K562 treated with DMSO at 1 percent for 24 hours (cell line): ENCODE measurements around the gene SSMEM1. TPM values are rescaled to one million over a fixed set of nuclear protein-coding genes. Genes with fewer than 3 reads are reported as not detected.

ENCODE experiments used
- total RNA-seq: library from RNA; unstranded; fragments of 300-600 nt; gene quantifications from 2 replicates; pipeline ENCODE4 v1.2.3, GENCODE V29; 2022; ENCODE audit warnings: low read depth; ENCODE audit not compliant: insufficient read depth

The SSMEM1 gene
- total RNA-seq: not detected in 2 replicates

GRCh38 chr7:130207642-130208041 lies at the start of gene SSMEM1:
Gene SSMEM1 (plus strand): TSS chr7:130207860. CDS start chr7:130207911, 51 bp downstream.

GRCh38 chr7:130205084-130205947 lies 2.3 kb upstream of the SSMEM1 start, which contains the start of gene TMEM209:
Gene TMEM209 (minus strand): TSS chr7:130205406. CDS start chr7:130205375, 31 bp downstream.

Other genes starting within 250 kb of the SSMEM1 start
- 39.3 and 43.0 TPM in 2 replicates for gene ZC3HC1, start 156.5 kb upstream of the SSMEM1 start, total RNA-seq
- 14.1 and 22.0 TPM in 2 replicates for gene KLHDC10, start 137.3 kb upstream of the SSMEM1 start, total RNA-seq
- 24.1 and 27.3 TPM in 2 replicates for gene TMEM209, start 2.5 kb upstream of the SSMEM1 start, total RNA-seq
- gene CPA2, start 59.0 kb downstream of the SSMEM1 start, total RNA-seq: not detected in 2 replicates
- not detected in 2 replicates for gene CPA4, start 85.3 kb downstream of the SSMEM1 start, total RNA-seq
- 6.8 and 8.7 TPM in 2 replicates for gene CPA5, start 137.0 kb downstream of the SSMEM1 start, total RNA-seq
- gene CPA1, start 172.6 kb downstream of the SSMEM1 start, total RNA-seq: not detected in 2 replicates
- gene CEP41, start 233.2 kb downstream of the SSMEM1 start, total RNA-seq: 3.3 and 4.4 TPM in 2 replicates